Naive thymus-derived CD8-positive, alpha-beta T cell (primary cell): Measurements from ENCODE around the gene RETREG2. TPM values are rescaled to one million over a fixed set of nuclear protein-coding genes. Genes with fewer than 3 reads are reported as not detected.
"Not testable (repeated sequence)": the region's sequence is repeated elsewhere in the genome, so short reads cannot be mapped to it uniquely, and the experiment has no call there.

Experiments used
- ATAC-seq, 2 donors: fragments of 150-1000 bp; cut with Tn5 transposase in 1 of 2; sonication (Bioruptor Pico), chemical (Tn5 transposase) in 1 of 2; 1 replicate in 1 of 2; 2 replicates in 1 of 2; pipeline ENCODE4 v1.10.0; 2021; ENCODE audit warnings: mild to moderate bottlenecking in 2 of 2, moderate library complexity in 2 of 2
- POLR2A ChIA-PET: fragments of 350-600 bp; sonication (Branson Sonifier 250); formaldehyde crosslinking; loops from one replicate; lab custom pipeline; 2021; ENCODE audit warnings: antibody characterized with exemption; lab: Charles Lee
- DNase-seq, 10 donors: peaks; one replicate each; pipeline versions ENCODE4 v3.0.0 to v3.0.0-alpha.2; 2020 to 2022
- H3K27ac Mint-ChIP-seq, 10 donors: one replicate each; pipeline ENCODE4 v1.8.0; 2020 to 2022; ENCODE audit warnings: mild to moderate bottlenecking in 10 of 10, mixed read lengths in 10 of 10, moderate library complexity in 4 of 10, inconsistent platforms in 1 of 10
- H3K27me3 Mint-ChIP-seq, 5 donors: one replicate each; pipeline ENCODE4 v1.8.0; 2021 to 2022; ENCODE audit warnings: mixed read lengths in 5 of 5
- H3K36me3 Mint-ChIP-seq, 3 donors: one replicate each; pipeline ENCODE4 v1.8.0; 2020 to 2022; ENCODE audit warnings: mixed read lengths in 3 of 3, mild to moderate bottlenecking in 2 of 3, inconsistent platforms in 1 of 3
- H3K4me1 Mint-ChIP-seq, 4 donors: one replicate each; pipeline ENCODE4 v1.8.0; 2021 to 2022; ENCODE audit warnings: mixed read lengths in 4 of 4
- H3K4me3 Mint-ChIP-seq, 10 donors: one replicate each; pipeline ENCODE4 v1.8.0; 2020 to 2022; ENCODE audit warnings: mild to moderate bottlenecking in 10 of 10, mixed read lengths in 10 of 10, moderate library complexity in 6 of 10, inconsistent platforms in 1 of 10
- H3K9me3 Mint-ChIP-seq, 9 donors: one replicate each; pipeline ENCODE4 v1.8.0; 2020 to 2022; ENCODE audit warnings: mixed read lengths in 9 of 9, mild to moderate bottlenecking in 3 of 9, inconsistent platforms in 1 of 9, moderate library complexity in 1 of 9
- polyA plus RNA-seq, 3 donors: library from polyadenylated mRNA; unstranded; fragments of 300-500 nt; fragmentation: Illumina TruSeq; gene quantifications; one replicate each; pipeline ENCODE4 v1.2.3, GENCODE V29; 2021
- total RNA-seq, 8 experiments: library from RNA in 2 of 8; stranded (reverse) in 2 of 8; gene quantifications; one replicate each; pipeline ENCODE4 v1.2.3 and lab custom pipeline; 2021 to 2026

The RETREG2 gene
- total and polyA plus RNA-seq, 5 experiments from 2014 or later = 52.0 to 113 (median 64.3) TPM

- no peaks in the 10 kb centered on the region for H3K36me3 Mint-ChIP-seq
- H3K4me3 Mint-ChIP-seq = peak overlapping the region; percentile 61 to 94 (median 86)
- H3K9me3 Mint-ChIP-seq = peaks cover 0 to 7% (median 0%) of the 10 kb centered on the region in 9 donors
- peaks cover 0 to 7% (median 0%) of the 10 kb centered on the region in 5 donors for H3K27me3 Mint-ChIP-seq
- ATAC-seq (no peak), DNase-seq (no peak)
- peaks cover 12 to 30% (median 26%) of the 10 kb centered on the region in 4 donors for H3K4me1 Mint-ChIP-seq
- H3K27ac Mint-ChIP-seq = peak overlapping the region; percentile 57 to 97 (median 80)
- POLR2A ChIA-PET = interaction anchor here (0.5 to 23.9 kb wide), 10 partner anchors 8 to 124 kb away, joined by 3 to 674 read pairs (median 3); partner anchors contain the start of genes CNPPD1, DNAJB2, RETREG2 and SLC23A3
Measured at GRCh38 chr2:219199470-219200211, 21.6 kb downstream of the RETREG2 start.

GRCh38 chr2:219200502-219201326 lies 22.6 kb downstream of the RETREG2 start:
- Mint-ChIP-seq H3K4me1 (peaks cover 12 to 32% (median 28%) of the 10 kb centered on the region in 4 donors), H3K4me3 (peak overlapping the region; percentile 77 to 95 (median 90)), H3K27ac (peak overlapping the region; percentile 85 to 98 (median 94))
- ATAC-seq (peak in 1 of 2 donors; percentile 36), DNase-seq (peak in 8 of 10 donors; percentile 47 to 76 (median 58))
- not testable (repeated sequence) for H3K36me3 Mint-ChIP-seq, H3K9me3 Mint-ChIP-seq, H3K27me3 Mint-ChIP-seq
- POLR2A ChIA-PET = interaction anchor here (0.9 to 23.9 kb wide), 8 partner anchors 10 to 79 kb away, joined by 3 to 674 read pairs (median 3); partner anchors contain the start of genes CNPPD1, DNAJB2, RETREG2 and SLC23A3

- peaks cover 16 to 36% (median 33%) of the 10 kb centered on the region in 4 donors for H3K4me1 Mint-ChIP-seq
- ATAC-seq, H3K27me3 Mint-ChIP-seq, H3K36me3 Mint-ChIP-seq, DNase-seq, H3K9me3 Mint-ChIP-seq: not testable (repeated sequence)
- peak overlapping the region in 7 of 10 donors; percentile 85 to 98 (median 96) for H3K27ac Mint-ChIP-seq
- POLR2A ChIA-PET = interaction anchor here (1.0 to 23.9 kb wide), 4 partner anchors 24 to 53 kb away, joined by 3 to 674 read pairs (median 8); partner anchors contain the start of genes CNPPD1, RETREG2, SLC23A3 and TUBA4A
- H3K4me3 Mint-ChIP-seq = peak overlapping the region in 1 of 10 donors; percentile 94
Measured at GRCh38 chr2:219201331-219201730, 23.3 kb downstream of the RETREG2 start.

GRCh38 chr2:219204425-219205164 lies 26.5 kb downstream of the RETREG2 start:
- Mint-ChIP-seq H3K27ac (peak overlapping the region in 7 of 10 donors; percentile 66 to 100 (median 80)), H3K27me3 (peaks cover 0 to under 1% (median 0%) of the 10 kb centered on the region in 5 donors), H3K9me3 (peaks cover 0 to 7% (median 0%) of the 10 kb centered on the region in 9 donors), H3K36me3 (peaks cover 0 to 17% (median 3%) of the 10 kb centered on the region in 3 donors), H3K4me3 (peak overlapping the region in 1 of 10 donors; percentile 46), H3K4me1 (peaks cover 13 to 48% (median 48%) of the 10 kb centered on the region in 4 donors)
- POLR2A ChIA-PET = interaction anchor here (0.6 to 23.9 kb wide), 4 partner anchors 27 to 842 kb away, joined by 3 to 674 read pairs (median 5); partner anchors contain the start of genes CNPPD1, RETREG2, SLC23A3 and TUBA4B
- peak in 1 of 10 donors; percentile 43 for DNase-seq
- ATAC-seq = no peak

GRCh38 chr2:219205165-219205538 lies 27.1 kb downstream of the RETREG2 start:
- peak overlapping the region in 7 of 10 donors; percentile 8 to 93 (median 50) for H3K4me3 Mint-ChIP-seq

GRCh38 chr2:219205981-219206327 lies 27.9 kb downstream of the RETREG2 start:
- ATAC-seq (no peak), DNase-seq (no peak)
- POLR2A ChIA-PET = interaction anchor here (0.7 to 23.9 kb wide), 19 partner anchors 8 to 337 kb away, joined by 3 to 674 read pairs (median 11); partner anchors contain the start of genes ABCB6, ANKZF1, ATG9A and CNPPD1
- Mint-ChIP-seq H3K4me3 (peak overlapping the region; percentile 89 to 96 (median 92)), H3K36me3 (peaks cover 0 to 18% (median 3%) of the 10 kb centered on the region in 3 donors), H3K27ac (peak overlapping the region; percentile 96 to 100 (median 97)), H3K9me3 (peaks cover 0 to 3% (median 0%) of the 10 kb centered on the region in 9 donors), H3K4me1 (peaks cover 15 to 50% (median 49%) of the 10 kb centered on the region in 4 donors), H3K27me3 (no peaks in the 10 kb centered on the region)

More at GRCh38 chr2:219205165-219205538, 27.1 kb downstream of the RETREG2 start:
- H3K36me3 Mint-ChIP-seq = peaks cover 0 to 18% (median 3%) of the 10 kb centered on the region in 3 donors
- peak overlapping the region in 9 of 10 donors; percentile 57 to 100 (median 96) for H3K27ac Mint-ChIP-seq
- no peaks in the 10 kb centered on the region for H3K27me3 Mint-ChIP-seq
- H3K9me3 Mint-ChIP-seq = peaks cover 0 to 7% (median 0%) of the 10 kb centered on the region in 9 donors
- peaks cover 17 to 50% (median 50%) of the 10 kb centered on the region in 4 donors for H3K4me1 Mint-ChIP-seq
- POLR2A ChIA-PET = interaction anchor here (0.6 to 23.9 kb wide), 5 partner anchors 13 to 843 kb away, joined by 3 to 674 read pairs (median 14); partner anchors contain the start of genes ANKZF1, ATG9A, CNPPD1 and RETREG2
- peak in 1 of 10 donors; percentile 36 for DNase-seq
- no peak for ATAC-seq

GRCh38 chr2:219206328-219207133 lies 28.5 kb downstream of the RETREG2 start, which contains the start of gene ZFAND2B:
TSS of gene ZFAND2B (plus strand) at chr2:219206782. CDS start at chr2:219206988, 206 bp downstream.
- ATAC-seq (peak; percentile 94), DNase-seq (peak; percentile 91 to 98 (median 96))
- peak within 1 kb of the TSS; percentile 89 to 96 (median 92) for H3K4me3 Mint-ChIP-seq
- peaks cover 0 to 2% (median 0%) of the 10 kb centered on the region in 9 donors for H3K9me3 Mint-ChIP-seq
- peaks cover 0 to 18% (median 3%) of the 10 kb centered on the region in 3 donors for H3K36me3 Mint-ChIP-seq
- H3K27ac Mint-ChIP-seq = peak within 1 kb of the TSS; percentile 96 to 100 (median 97)
- peaks cover 18 to 54% (median 52%) of the 10 kb centered on the region in 4 donors for H3K4me1 Mint-ChIP-seq
- POLR2A ChIA-PET = interaction anchor here (0.6 to 23.9 kb wide), 22 partner anchors 8 to 337 kb away, joined by 3 to 674 read pairs (median 10); partner anchors contain the start of genes ABCB6, ANKZF1, ATG9A and CNPPD1
- H3K27me3 Mint-ChIP-seq = no peaks in the 10 kb centered on the region

GRCh38 chr2:219207134-219207883 lies 29.2 kb downstream of the RETREG2 start:
- DNase-seq = peak in 1 of 10 donors; percentile 65
- Mint-ChIP-seq H3K27me3 (no peaks in the 10 kb centered on the region), H3K4me1 (peaks cover 18 to 58% (median 53%) of the 10 kb centered on the region in 4 donors), H3K4me3 (peak overlapping the region; percentile 89 to 96 (median 92)), H3K9me3 (peaks cover 0 to 2% (median 0%) of the 10 kb centered on the region in 9 donors), H3K36me3 (peaks cover 0 to 18% (median 3%) of the 10 kb centered on the region in 3 donors), H3K27ac (peak overlapping the region; percentile 79 to 100 (median 96))
- ATAC-seq = peak in 1 of 2 donors; percentile 1
- POLR2A ChIA-PET = interaction anchor here (0.8 to 23.9 kb wide), 16 partner anchors 8 to 180 kb away, joined by 3 to 674 read pairs (median 12); partner anchors contain the start of genes ABCB6, ANKZF1, ATG9A and CNPPD1

- Mint-ChIP-seq H3K27me3 (no peaks in the 10 kb centered on the region), H3K4me1 (peaks cover 18 to 58% (median 53%) of the 10 kb centered on the region in 4 donors), H3K36me3 (peaks cover 0 to 18% (median 3%) of the 10 kb centered on the region in 3 donors), H3K4me3 (peak overlapping the region; percentile 16 to 96 (median 92)), H3K9me3 (peaks cover 0 to 2% (median 0%) of the 10 kb centered on the region in 9 donors), H3K27ac (peak overlapping the region; percentile 6 to 100 (median 92))
- ATAC-seq (no peak), DNase-seq (peak in 1 of 10 donors; percentile 49)
- POLR2A ChIA-PET = interaction anchor here (0.6 to 23.9 kb wide), 9 partner anchors 9 to 47 kb away, joined by 3 to 674 read pairs (median 3); partner anchors contain the start of genes ABCB6, CNPPD1, GLB1L and NHEJ1
Measured at GRCh38 chr2:219207884-219208740, 30.0 kb downstream of the RETREG2 start.
